Prostate gland (tissue), 2 donors: ENCODE measurements around the gene EGLN3. TPM values are rescaled to one million over a fixed set of nuclear protein-coding genes. Genes with fewer than 3 reads are reported as not detected.

ENCODE experiments used
- DNase-seq: peaks from one replicate; pipeline ENCODE4 v3.0.0-alpha.2; 2019; ENCODE audit warnings: low spot score
- H3K27ac ChIP-seq, 2 donors: fragments of 200-600 bp; sonication (generic); 2 replicates each; pipeline ENCODE4 v1.5.1; 2017 to 2019
- H3K27me3 ChIP-seq: fragments of 200-600 bp; sonication (generic); replicated peaks from 2 replicates; pipeline ENCODE4 v1.5.1; 2019; ENCODE audit not compliant: insufficient read depth
- H3K36me3 ChIP-seq, 2 donors: fragments of 200-600 bp; sonication (generic); 1 replicate in 1 of 2; 2 replicates in 1 of 2; pipeline versions ENCODE4 v1.5.1 to v1.8.1; 2017 to 2019
- H3K4me1 ChIP-seq: fragments of 200-600 bp; sonication (generic); replicated peaks from 2 replicates; pipeline ENCODE4 v1.5.1; 2019
- H3K4me3 ChIP-seq, 2 donors: fragments of 200-600 bp; sonication (generic); 2 replicates each; pipeline ENCODE4 v1.5.1; 2017 to 2019
- H3K9me3 ChIP-seq: fragments of 200-600 bp; sonication (generic); 2 replicates; pipeline ENCODE4 v1.5.1; 2017
- POLR2A ChIP-seq: fragments of 450-650 bp; IDR thresholded peaks from one replicate; pipeline ENCODE4 v1.6.1; 2016; ENCODE audit warnings: antibody characterized with exemption, mild to moderate bottlenecking
- POLR2AphosphoS5 ChIP-seq: sonication (generic); formaldehyde crosslinking; IDR thresholded peaks from one replicate; pipeline ENCODE4 v1.6.1; 2017; ENCODE audit warnings: antibody characterized with exemption
- WGBS: methylation state at CpG from one replicate; pipeline ENCODE4 v1.1.5; 2018; 5-methylcytosine and 5-hydroxymethylcytosine counted together
- intact Hi-C: fragments of 100-400 bp; cut with DNase I; formaldehyde crosslinking; loops from one replicate; pipeline ENCODE4 v1.14.2; 2022
- total RNA-seq, 2 donors: library from RNA; depleted of rRNA; stranded (reverse); fragments of >200 nt; gene quantifications; one replicate each; pipeline ENCODE4 v1.1.0, GENCODE V29; 2016
- TF ChIP-seq, protein P1 (sequence below), 4 experiments: fragments of 200-600 bp in 2 of 4; fragments of 450-650 bp in 2 of 4; sonication (generic) in 2 of 4; IDR thresholded peaks; 1 replicate in 3 of 4; 2 replicates in 1 of 4; pipeline ENCODE4 v1.5.1; 2016 to 2019; ENCODE audit warnings: antibody characterized with exemption in 4 of 4, mild to moderate bottlenecking in 2 of 4, moderate library complexity in 2 of 4

EGLN3 gene
- total RNA-seq, 2 donors from 2014 or later: 6.1 to 6.8 TPM

DNA sequence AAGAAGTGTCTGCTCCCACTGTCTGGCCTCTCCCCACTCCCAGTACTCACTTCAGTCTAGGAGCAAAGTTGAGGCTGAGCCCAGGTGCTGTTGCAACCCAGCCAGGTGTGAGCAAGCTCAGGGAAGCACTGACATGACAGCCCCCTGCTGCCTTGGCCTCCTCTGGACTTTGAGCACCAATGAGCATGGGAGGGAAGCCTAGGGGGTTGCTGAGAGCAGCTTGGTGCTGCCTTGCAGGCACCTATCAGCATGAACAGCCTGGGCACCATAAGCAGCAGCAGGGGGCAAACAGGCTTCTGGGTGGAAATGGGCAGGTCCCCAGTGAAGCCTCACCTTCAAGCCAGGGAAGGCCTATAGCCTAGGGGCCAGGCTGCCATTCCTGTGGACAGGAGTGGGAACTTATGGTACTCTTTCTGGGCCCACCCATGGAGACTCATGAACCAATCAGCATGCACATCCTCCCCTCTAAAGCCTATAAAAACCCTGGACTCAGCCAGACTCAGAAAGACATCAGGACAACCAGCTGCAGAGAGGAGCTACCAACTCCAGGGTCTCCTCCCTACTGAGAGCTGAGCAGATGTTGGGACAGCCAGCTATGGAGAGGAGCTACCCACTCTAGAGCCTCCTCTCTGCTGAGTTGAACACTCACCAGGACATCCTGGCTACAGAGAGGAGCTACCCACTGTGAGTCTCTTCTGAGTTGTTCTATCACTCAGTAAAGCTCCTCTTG, 49.3 kb downstream of the EGLN3 start:
- intact Hi-C loops: no loop called here
- H3K9me3 ChIP-seq: no peaks in the 10 kb centered on the region
- H3K36me3 ChIP-seq: no peaks in the 10 kb centered on the region

DNA sequence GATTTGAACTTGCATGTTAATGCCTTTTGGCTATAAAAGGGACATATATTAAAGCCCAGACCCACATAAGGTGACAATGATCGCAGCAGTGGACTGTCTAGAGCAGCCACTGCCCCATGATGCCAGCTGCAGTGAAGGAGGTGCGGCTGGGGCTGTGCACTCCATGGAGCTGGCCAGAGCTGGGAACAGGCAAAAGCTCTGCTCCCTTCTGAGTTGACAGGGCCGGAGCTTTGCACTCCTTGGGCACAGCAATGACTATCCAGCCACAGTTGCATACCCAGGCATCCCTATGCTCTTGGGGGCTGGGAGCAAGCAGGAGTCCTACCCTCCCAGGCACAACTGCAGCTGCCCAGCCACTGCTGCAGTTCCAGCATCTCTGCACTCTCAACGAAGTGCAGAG, 50.2 kb downstream of the EGLN3 start:
- no peaks in the 10 kb centered on the region for H3K4me1 ChIP-seq
- H3K27ac ChIP-seq: no peak overlapping the region
- no peak overlapping the region for H3K4me3 ChIP-seq
- H3K36me3 ChIP-seq: no peaks in the 10 kb centered on the region
- H3K9me3 ChIP-seq: no peaks in the 10 kb centered on the region
- TF ChIP-seq POLR2AphosphoS5 (no peak), POLR2A (no peak)
- TF ChIP-seq, protein P1, sequence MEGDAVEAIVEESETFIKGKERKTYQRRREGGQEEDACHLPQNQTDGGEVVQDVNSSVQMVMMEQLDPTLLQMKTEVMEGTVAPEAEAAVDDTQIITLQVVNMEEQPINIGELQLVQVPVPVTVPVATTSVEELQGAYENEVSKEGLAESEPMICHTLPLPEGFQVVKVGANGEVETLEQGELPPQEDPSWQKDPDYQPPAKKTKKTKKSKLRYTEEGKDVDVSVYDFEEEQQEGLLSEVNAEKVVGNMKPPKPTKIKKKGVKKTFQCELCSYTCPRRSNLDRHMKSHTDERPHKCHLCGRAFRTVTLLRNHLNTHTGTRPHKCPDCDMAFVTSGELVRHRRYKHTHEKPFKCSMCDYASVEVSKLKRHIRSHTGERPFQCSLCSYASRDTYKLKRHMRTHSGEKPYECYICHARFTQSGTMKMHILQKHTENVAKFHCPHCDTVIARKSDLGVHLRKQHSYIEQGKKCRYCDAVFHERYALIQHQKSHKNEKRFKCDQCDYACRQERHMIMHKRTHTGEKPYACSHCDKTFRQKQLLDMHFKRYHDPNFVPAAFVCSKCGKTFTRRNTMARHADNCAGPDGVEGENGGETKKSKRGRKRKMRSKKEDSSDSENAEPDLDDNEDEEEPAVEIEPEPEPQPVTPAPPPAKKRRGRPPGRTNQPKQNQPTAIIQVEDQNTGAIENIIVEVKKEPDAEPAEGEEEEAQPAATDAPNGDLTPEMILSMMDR (IDR thresholded peaks at IDR 0.05): no peak
- WGBS: 85% methylated on average over 4 of the region's 4 CpGs
- no peaks in the 10 kb centered on the region for H3K27me3 ChIP-seq
- no peak for DNase-seq
- intact Hi-C loops: no loop called here

More for the DNA sequence above, 49.3 kb downstream of the EGLN3 start:
- no peak overlapping the region for H3K27ac ChIP-seq
- no peaks in the 10 kb centered on the region for H3K27me3 ChIP-seq
- H3K4me1 ChIP-seq: no peaks in the 10 kb centered on the region
- H3K4me3 ChIP-seq: no peak overlapping the region
- DNase-seq: no peak
- TF ChIP-seq, protein P1 (IDR thresholded peaks at IDR 0.05): no peak
- no peak for TF ChIP-seq POLR2A
- TF ChIP-seq POLR2AphosphoS5: no peak

DNA sequence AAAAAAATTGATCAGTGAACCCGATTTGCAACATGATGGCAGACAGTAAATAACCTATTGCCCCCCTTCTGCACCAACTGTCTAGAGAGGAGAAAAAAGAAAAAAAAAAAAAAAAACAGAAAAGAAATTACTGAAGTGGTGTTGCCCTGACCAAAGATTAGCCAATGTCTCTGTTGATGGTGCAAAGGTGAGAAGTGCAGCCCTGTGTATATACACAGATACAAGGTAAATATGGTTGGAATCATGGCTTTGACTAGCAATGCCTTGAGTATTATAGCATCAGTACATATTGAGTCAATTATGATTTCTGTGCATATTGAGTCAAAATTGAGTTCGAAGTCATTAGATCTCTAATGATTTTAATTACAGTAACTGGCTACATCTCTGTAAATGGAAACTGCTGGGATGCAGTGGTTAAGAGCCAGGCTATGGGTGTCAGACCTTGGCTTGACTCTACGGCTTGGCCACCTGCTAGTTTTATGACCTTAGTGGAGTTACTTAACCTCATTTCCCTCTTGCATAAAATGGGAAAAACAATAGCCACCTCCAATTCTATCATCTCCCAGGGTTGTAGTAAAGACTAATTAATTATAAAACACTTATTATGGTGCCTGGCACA, 51.0 kb downstream of the EGLN3 start:
- intact Hi-C loops: no loop called here
- WGBS: 85% methylated on average over 3 of the region's 3 CpGs
- Histone ChIP-seq H3K4me1 (no peaks in the 10 kb centered on the region), H3K9me3 (no peaks in the 10 kb centered on the region), H3K4me3 (no peak overlapping the region), H3K36me3 (no peaks in the 10 kb centered on the region), H3K27me3 (no peaks in the 10 kb centered on the region), H3K27ac (no peak overlapping the region)
- DNase-seq: no peak
- TF ChIP-seq POLR2A (no peak), POLR2AphosphoS5 (no peak)
- TF ChIP-seq, protein P1 (IDR thresholded peaks at IDR 0.05): no peak

DNA sequence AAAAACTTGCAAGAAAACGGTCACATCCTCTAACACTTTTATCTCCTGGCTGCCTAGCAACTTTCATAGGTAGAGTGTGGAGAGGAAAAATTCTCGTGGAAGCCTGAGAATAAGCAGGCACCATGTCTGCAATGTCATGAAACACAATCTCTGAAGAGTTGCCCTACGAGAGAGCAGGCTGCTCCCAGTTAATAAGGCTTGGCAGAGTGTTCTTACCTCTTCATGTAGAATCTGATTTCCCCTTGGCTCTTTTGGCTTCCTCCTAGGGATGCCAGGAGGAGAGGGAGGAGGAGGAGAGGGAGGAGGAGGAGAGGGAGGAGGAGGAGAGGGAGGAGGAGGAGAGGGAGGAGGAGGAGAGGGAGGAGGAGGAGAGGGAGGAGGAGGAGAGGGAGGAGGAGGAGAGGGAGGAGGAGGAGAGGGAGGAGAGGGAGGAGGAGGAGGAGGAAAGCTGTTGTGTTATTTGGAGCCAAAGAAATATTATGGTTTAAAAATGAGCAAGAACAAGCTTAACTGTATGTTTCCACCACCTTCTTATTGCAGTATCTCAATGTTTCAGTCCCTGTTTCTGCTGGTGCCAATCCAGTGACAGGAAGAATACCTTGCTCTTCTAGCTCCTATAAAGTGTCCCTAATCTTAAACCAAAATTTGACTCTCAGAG, 52.9 kb downstream of the EGLN3 start:
- WGBS: 19% methylated on average over 3 of the region's 3 CpGs
- TF ChIP-seq POLR2AphosphoS5: no peak
- no peak for TF ChIP-seq POLR2A

DNA sequence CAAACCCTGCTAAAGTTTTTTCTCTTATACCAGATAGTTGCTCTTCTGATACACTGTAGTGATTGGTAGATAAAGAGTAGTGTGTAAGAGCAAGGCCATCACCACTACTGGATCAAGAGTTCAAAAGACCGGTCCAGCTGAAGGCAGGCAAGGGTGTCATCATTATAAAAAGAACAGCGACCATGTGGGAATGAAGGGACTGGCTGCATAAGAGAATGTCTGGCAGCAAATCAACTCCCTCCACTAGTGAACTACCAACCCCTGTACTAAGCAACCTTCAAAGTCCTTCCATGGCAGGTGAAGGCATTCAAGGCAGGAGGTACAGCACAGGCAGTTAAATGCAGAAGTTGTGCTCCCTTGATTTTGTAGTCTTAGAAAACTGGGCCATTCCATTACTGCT, 53.5 kb downstream of the EGLN3 start:
- no peak overlapping the region for H3K27ac ChIP-seq
- WGBS: 64% methylated on average over 2 of the region's 2 CpGs
- no peaks in the 10 kb centered on the region for H3K4me1 ChIP-seq
- no peak for DNase-seq
- H3K4me3 ChIP-seq: no peak overlapping the region
- H3K36me3 ChIP-seq: no peaks in the 10 kb centered on the region
- TF ChIP-seq POLR2A: no peak
- TF ChIP-seq POLR2AphosphoS5: no peak
- TF ChIP-seq, protein P1 (IDR thresholded peaks at IDR 0.05): no peak
- H3K9me3 ChIP-seq: no peaks in the 10 kb centered on the region
- intact Hi-C loops: no loop called here
- H3K27me3 ChIP-seq: no peaks in the 10 kb centered on the region

More for the DNA sequence above, 52.9 kb downstream of the EGLN3 start:
- no peaks in the 10 kb centered on the region for H3K36me3 ChIP-seq
- no peaks in the 10 kb centered on the region for H3K9me3 ChIP-seq
- DNase-seq: no peak
- no peaks in the 10 kb centered on the region for H3K4me1 ChIP-seq
- H3K4me3 ChIP-seq: no peak overlapping the region
- H3K27me3 ChIP-seq: no peaks in the 10 kb centered on the region
- no peak overlapping the region for H3K27ac ChIP-seq
- intact Hi-C loops: no loop called here
